HG02981 (cell line): ENCODE data around the gene ARHGAP18.

Experiments used
- ATAC-seq: cut with Tn5 transposase; IDR thresholded peaks from one replicate; pipeline ENCODE4 v1.9.1; 2021; ENCODE audit warnings: mild to moderate bottlenecking, moderate library complexity; ENCODE audit not compliant: unreplicated experiment

ARHGAP18 gene, protein sequence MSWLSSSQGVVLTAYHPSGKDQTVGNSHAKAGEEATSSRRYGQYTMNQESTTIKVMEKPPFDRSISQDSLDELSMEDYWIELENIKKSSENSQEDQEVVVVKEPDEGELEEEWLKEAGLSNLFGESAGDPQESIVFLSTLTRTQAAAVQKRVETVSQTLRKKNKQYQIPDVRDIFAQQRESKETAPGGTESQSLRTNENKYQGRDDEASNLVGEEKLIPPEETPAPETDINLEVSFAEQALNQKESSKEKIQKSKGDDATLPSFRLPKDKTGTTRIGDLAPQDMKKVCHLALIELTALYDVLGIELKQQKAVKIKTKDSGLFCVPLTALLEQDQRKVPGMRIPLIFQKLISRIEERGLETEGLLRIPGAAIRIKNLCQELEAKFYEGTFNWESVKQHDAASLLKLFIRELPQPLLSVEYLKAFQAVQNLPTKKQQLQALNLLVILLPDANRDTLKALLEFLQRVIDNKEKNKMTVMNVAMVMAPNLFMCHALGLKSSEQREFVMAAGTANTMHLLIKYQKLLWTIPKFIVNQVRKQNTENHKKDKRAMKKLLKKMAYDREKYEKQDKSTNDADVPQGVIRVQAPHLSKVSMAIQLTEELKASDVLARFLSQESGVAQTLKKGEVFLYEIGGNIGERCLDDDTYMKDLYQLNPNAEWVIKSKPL

DNA sequence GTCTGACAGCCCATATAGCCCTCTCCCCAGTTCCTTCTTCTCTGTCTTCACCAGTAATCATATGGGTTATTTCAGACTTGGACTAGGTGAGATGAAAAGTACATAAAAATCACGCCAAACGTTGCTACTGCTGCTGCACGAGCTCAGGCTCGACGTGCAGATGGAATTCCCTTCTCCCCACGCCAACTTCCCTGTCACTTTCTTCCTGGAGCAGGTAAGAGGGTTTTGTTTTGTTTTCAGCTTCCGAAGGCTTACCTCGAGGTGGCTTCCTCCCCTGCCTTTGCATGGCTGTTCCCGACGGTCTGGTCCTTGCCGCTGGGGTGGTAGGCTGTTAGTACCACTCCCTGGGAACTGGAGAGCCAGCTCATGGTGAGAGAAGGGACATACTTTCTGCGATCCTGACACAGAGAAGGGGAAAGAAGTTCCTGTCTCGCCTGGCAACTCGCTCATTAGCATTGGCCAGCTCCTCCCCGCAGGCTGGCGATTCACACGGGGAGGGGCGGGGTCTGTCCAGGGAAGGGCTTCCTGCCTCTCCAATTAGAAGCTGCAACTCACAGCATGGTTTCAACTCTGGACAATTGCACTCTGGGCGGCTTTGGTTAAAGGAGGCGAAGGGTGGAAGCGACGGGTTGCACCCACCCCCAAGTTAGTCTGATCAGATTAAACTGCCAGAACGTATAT, at the start of gene ARHGAP18:
Gene ARHGAP18, minus strand, starts transcription at position 409 of the 681 bp plus-strand sequence. Its CDS starts 41 bp downstream, at position 368.
- ATAC-seq = peak; percentile 95

DNA sequence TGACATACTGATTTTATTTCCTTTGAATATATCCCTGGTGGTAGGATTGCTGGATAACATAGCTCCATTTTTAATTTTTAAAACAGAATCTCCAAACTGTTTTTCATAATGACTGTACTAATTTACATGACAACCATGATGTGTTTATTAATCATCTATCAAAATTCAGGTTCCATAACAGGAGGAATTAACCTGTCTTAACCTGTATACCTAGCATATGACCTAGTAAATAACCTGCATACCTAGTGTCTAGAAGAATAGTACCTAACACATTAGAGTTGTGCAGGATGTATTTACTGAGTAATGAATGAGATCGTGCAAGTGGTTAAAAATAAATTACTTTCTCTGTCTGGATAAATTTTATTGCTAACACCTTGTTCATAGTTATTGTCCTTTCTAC, 45.8 kb upstream of the ARHGAP18 start:
- no peak for ATAC-seq

DNA sequence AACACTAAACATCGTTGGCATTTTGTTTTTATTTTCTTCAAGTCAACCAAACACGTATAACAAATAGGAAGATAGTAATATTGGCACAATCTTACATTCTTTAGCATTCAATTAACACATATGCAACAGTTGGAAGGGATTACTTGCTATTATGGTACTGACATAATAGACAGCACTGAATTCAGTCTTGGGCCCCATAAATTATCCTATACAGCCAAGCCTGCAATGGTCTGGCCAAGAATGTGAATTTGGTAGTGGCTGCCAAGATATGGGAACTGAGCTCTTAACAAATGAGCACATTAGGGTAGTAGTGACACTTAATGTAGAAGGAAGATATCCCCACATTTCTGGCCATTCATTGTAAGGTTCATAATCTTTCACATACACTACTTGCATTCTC, 44.8 kb upstream of the ARHGAP18 start:
- no peak for ATAC-seq

DNA sequence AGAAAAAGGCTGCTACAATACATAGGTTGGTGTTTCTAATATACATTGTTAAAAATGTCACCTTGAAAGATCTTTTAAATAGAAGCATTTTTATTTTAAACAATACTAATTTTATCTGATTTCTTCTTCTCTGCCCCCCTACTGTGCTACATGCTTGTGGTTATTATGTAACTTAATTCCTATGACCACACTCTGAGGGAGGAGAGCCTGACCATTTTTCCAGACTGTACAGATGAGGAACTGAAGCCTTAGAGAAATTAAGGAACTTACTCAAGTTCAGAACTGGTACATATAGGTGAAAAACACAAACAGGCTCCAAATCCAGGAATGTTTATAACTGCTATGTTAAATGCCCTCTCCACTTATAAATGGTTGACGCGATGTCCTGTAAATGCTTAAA, 43.4 kb upstream of the ARHGAP18 start:
- no peak for ATAC-seq

DNA sequence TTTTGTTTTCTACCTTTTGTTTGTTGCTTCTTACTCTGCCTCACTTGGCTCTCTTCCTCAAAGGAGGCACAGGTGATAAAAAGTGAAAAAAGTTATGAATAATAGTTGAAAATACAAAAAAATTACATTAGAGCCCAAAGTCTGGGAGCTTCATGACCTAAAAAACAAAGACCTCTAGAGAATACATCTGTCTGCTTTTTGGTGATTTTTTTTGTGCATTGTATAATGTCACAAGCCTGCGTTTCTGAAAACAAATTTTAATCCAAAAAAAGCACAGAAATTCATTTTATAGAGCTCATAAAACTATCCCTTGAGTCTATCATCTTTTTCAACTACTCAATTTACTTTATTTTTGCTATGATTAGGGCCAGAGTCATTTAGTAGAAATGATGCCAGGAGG, 41.4 kb upstream of the ARHGAP18 start:
- ATAC-seq = no peak

DNA sequence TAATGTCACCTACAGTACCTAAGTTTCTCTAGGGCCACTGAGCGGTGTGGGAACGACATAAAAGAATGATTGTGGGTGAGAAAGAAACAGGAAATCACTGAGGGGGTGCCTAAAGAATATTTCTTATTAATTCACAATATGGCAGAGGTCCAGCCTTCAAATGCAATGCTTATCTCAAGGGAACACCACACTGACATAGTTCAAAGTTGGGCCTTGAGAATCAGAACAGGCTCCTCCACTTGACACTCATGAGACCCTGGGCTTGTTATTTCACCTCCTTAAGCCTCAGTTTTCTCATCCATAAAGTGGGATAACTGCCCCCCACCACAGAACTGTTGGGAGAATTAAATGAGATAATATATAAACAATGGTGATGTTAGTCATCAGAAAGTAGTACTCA, 40.4 kb upstream of the ARHGAP18 start:
- no peak for ATAC-seq

DNA sequence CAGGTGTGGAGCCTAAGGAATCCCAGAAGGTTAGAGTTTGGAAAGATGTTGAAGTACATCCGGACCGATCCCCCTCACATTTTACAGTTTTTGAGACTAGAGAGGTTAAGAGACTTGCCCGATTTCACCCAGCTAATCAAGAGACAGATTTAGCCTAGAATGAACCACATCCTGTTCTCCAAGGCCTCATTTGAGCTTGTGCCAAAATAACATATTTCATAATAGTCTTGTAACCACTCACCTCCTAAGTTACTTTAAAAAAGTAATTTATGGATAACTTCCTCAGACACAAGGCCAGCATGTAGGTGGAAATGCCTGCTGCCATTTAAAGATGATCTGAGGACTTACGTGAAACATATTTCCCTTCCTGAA, 39.8 kb upstream of the ARHGAP18 start:
- ATAC-seq = peak; percentile 40

DNA sequence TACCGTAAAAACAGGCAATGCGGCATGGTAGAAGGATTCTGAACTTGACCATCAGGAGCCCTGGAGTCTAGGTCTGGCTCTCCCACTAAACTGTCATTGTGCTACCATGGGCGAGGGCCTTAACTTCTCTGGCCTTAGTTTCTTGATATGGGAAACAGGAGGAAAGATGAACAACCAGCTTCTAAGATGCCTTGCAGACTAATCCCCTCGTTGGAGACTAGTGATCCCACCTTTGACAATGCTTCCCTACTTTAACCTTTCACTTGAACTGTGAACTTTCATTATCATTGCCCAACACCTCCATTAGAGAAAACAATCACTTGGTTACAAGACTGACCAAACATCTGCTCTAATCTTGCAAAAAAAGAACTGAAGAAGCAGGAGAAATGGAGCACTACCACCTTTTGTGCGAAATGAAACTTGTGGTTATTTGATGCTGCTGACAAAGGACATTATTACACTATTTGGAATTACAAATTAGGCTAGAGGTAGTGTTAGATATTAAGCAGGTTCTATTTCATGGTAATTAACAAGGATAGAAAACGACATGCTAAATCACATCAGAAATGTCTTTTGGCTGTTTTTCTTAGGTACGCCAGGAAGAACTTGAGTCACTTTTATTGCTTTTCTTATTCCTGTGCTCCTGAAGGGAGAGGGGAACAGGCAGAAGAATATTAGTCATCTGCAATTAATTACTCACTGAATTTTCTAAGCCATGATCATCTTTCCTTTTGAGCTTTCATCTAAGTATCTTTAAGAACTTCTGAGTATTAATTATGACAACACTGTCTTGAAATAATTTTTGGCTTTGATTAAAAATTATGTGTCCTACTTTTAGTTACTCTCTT, 39.1 kb upstream of the ARHGAP18 start:
- ATAC-seq = peak; percentile 23

DNA sequence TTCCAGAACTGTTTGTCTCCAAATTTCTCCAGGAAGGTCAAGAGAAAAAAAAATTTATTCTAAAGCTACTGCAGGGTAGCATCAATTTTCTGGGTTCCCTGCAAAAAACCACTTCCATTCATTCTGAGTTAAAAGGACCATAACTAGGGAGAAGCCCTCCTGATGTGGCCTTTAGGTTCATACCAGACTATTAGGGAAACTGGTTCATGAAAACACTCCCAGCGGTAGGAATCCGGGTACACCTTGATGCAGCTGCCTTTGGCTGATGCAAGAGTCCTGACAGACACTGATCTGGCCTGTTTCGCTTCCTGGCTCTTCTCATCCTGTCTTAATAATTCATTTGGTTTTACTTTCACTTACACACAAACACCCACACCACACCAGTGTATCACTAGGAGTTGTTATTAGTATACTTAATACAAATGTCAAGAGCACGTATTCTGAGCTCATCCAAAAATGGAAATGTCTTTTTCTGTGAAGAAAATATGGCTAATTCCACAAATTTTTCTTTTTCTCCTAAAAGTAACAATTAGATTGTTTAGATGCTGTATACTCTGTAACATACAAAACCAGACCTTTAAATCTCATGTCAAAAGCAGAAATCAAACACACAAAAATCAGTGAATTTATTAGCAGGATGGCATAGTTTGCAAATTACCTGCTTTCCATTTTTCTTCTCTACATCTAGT, 38.4 kb upstream of the ARHGAP18 start:
- peak; percentile 91 for ATAC-seq

DNA sequence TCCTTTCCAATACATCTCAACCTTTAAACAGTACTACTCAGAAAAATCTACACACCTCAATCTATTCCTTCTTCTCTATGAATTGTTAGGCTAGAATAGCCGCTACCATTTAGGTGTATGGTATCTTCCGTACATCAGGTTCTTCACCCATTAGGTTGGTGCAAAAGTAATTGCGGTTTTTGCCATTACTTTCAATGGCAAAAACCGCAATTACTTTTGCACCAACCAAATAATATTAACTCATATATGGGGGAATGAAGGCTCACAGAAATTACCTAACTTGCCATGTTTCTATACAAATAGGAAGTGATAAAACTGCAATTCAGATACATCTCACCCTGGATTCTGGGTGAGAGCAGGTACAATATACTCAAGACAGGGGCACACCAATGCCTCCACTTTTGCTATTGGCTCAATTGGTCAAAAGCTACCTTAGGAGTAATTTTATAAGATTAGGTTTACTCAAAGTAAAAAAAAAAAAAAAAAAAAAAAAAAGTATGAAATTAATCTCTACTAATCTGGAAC, 37.7 kb upstream of the ARHGAP18 start:
- ATAC-seq = no peak

DNA sequence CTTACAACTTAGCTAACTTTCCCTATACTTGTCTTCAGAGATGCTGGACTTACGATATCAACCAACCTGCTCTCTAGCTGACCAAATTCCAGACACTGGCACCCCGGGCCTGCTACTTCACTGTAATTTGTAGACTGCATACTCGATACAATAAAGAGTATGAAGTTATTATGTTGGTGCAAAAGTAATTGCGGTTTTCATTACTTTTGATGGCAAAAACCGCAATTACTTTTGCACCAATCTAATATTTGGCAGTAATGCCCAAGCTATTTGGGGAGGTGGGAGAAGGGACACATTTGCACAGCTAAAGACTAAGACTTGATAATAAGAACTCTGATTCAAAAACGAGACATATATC, 34.9 kb upstream of the ARHGAP18 start:
- no peak for ATAC-seq

DNA sequence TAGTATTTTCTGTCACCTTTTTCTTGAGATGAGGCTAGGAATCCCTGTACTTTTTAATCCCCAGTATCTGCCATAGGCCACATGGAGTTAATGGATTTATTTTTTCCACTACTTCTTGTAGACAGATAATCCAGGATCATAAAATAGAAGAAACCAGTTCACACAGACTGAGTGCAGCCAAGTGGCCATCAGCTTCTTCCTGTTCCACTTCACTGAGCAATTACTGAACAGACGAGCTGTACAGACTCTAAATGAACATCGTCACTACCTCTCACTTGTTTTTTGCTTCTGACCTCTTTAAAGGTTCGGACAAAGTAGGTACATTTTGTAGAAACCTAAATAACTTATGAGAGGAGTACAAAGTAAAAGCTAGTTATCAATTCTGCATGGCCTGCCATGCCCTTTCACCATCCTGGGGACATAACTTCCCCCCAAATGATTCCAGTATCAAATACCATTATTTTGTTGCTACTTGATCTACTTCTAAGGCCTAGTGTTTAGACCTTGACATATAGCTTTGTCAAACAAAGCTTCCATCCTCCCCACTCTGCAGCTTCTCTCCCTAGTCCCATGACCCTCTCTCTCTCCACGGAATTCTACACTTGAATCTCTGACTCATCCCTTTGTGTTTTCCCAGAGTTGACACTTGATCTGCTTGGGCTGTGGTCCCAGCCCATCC, 34.4 kb upstream of the ARHGAP18 start:
- no peak for ATAC-seq

DNA sequence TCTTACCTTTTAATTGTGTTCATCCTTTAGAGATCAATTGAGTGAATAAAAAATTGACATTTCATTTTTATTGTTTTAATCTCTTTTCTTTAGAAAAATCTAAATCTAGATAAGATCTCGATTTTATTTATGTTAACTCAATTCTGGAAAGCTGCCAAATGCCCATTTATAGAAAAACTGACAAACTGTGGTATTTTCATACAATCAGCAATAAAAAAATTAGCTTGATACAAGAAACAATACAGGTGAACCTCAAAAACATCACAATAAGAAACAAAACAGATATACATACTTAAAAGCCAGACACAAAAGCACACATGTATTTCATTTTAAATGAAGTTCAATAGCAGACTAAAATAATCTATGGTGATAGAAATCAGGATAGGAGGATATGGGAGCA, 30.0 kb upstream of the ARHGAP18 start:
- no peak for ATAC-seq

DNA sequence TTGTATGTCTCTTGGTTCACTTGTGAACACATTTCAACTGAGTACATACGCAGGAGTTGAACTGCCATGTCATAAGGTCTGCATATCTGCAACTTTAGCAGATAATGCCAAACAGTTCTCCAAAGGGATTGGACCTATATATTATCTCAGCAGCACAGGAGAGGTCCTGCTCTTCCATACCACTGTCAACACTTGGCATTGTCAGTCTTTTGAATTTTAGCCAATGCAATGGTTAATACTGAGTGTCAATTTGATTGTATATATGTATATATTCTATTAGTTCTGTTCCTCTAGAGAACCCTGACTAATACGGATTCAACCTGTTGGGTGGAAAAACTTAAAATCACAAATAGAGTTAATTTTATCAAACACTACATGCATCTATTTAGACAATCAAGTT, 26.1 kb upstream of the ARHGAP18 start:
- no peak for ATAC-seq

DNA sequence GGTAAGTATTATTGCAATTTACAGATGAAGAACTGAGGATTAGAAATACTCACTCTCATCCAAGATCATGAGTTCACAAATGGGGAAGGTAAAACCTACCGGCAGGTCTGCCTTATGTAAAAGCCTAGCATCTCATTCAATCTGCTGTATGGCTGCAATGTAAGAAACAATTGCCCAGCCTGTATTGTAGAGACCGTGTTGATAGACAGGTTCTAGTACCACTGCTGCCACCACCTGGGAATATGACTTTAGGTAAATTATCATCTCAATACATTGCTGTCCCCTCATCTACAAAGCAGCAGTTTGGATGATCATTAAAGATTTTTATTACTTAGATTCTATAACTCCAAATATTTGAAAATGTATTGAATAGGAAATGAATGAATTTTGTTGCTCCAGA, 23.3 kb upstream of the ARHGAP18 start:
- ATAC-seq = no peak

DNA sequence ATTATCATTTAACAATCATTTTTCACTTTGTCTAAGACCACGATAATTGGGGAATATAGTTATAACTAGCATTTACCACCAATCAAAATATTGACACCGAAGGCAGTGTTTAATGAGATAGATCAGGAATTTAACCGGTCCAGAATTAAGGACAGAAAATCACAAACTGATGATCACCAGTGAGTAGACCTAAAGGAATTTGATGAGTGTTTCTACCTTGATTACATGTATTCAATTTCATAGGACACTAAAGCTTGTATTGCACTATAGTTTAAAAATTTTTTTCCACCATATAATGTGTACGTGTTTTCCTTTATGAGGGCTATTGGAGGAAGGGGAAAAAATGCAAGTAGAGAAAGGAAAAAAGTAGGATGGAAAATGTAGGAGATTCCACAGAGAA, 22.6 kb upstream of the ARHGAP18 start:
- ATAC-seq = no peak

DNA sequence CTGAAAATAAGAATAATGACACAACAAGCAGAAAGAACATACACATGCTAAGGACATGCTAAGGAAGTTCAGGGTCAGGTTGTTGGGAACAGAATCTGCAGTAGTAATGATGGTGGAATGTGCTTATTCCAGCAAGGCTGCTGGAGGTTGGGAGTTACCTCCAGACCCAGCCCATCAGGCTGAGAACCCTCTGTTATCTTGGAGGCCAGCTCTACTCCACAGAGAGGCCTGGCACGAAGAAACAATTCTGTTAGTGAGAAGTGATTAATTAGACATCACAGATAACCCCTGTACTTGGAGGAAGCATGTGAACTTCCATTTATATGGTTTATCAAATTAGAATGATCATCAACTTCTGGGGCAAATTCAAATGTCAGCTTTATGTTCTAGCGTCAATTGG, 22.1 kb upstream of the ARHGAP18 start:
- ATAC-seq = no peak

DNA sequence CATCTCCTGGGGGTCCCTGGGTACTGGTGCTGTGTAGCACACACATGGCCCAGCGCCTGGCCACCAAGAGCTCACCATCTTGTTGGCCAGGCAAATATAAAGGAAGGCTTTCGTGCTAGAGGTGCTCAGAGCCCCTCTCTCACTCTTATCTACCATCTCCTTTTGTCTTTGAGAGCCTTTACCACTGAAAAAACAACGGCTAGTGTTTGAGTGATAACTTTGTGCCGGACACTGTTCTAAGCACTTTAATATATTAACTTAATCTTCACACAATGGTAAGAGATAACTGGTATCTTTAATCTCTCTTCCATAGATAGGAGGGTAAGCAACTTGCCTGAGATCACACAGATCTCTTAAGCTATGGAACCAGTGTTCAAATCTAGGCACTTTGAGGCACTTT, 21.5 kb upstream of the ARHGAP18 start:
- ATAC-seq = no peak

DNA sequence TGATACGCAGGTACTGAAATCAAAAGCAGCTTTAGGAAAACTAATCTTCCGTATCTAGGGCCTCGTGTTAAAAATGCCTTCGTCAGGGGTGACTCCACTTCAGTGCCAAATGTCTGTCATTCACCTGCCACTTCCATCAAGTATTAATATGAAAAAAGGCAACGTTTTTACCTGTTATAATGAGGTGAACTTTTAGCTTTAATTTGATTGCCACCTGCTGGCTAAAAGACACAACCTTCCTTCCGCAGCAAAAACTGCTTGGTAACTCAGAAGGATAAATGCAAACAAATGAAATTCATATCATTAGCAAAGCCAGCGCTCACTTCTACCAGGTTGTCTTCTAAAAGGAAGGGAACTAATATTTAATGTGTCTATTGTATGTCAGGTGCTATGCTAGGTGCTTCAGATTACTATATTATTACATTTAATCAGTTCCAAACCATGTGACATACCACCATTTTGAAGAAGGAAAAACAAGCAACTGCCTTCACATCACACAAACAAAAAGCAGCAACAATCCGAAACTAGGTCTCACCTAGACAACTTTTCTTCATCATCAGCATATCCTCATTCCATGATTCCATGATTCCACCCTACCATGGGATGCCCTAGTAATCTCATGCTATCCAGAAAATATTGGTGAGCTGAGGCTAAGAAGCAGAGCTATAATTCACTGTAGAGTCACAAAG, 20.6 kb upstream of the ARHGAP18 start:
- peak; percentile 67 for ATAC-seq
